Measurements from ENCODE around the gene ANKRD17.
"Not testable (repeated sequence)": the region's sequence is repeated elsewhere in the genome, so short reads cannot be mapped to it uniquely, and the experiment has no call there.

ANKRD17 gene

DNA sequence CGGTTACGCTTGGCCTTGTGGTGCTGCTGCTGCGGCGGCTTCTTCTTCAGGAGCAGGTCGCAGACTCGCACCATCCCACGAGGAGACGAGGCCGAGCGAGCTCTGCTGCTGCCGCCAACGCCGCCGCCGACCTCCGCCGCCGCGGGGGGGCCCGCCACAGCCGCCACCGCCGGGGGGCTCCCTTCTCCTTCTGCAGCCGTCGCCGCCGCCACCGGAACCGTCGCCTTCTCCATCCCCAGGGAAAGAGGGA lies 237 bp downstream of the ANKRD17 start:
- DNase-seq (ENCODE audit: low spot score in 2 of 2) = no peak
- in situ Hi-C loops (cut with MboI; ENCODE audit: low sequenced_read_pairs) = no loop called here
- no peaks in the 10 kb centered on the region for H3K9me3 ChIP-seq
- H3K4me3 ChIP-seq = peak overlapping the region; percentile 94
- H3K27me3 ChIP-seq (ENCODE audit: low read depth) = no peaks in the 10 kb centered on the region
- peaks cover 13% of the 10 kb centered on the region for H3K36me3 ChIP-seq (replicated peaks)
- H3K4me1 ChIP-seq = peaks cover 25% of the 10 kb centered on the region

DNA sequence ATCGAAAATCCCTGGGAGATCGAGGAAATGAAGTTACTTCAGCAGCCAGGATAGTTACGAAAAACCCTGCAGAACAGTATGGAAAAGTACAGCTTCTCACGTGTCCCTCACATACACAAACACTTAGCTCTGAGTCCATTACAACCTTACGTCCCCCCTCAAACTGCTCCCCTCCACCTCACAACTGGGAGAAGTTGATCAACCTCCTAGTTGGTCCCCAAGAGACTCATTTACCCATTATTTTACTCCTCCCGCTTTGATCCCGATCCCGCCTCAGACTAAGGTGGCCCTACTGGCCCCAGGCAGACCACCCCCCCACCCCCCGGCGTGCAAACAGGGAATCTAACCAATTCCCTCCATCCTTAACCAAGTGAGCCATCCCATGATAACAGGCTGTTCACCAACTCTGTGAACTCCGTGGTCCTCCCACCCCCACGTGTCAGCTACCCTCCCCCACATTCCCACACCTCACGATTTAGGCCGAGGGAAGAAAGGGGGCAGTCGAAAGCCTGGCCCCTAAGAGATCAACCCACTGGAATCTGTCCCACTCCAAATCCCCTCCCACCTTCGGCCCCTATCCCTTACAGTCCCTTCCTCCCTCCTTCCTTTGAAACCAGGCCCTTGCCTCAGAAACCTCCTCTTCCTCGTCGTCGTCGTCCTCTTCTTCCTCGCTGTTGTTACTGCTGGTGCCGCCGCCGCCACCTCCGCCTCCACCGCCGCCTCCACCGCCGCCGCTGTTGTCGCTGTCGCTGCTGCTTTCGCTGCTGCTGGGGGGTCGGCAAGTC lies 755 bp downstream of the ANKRD17 start:
- Histone ChIP-seq H3K4me1 (peaks cover 25% of the 10 kb centered on the region), H3K36me3 (replicated peaks) (peaks cover 18% of the 10 kb centered on the region)
- in situ Hi-C loops (cut with MboI; ENCODE audit: low sequenced_read_pairs) = no loop called here

DNA sequence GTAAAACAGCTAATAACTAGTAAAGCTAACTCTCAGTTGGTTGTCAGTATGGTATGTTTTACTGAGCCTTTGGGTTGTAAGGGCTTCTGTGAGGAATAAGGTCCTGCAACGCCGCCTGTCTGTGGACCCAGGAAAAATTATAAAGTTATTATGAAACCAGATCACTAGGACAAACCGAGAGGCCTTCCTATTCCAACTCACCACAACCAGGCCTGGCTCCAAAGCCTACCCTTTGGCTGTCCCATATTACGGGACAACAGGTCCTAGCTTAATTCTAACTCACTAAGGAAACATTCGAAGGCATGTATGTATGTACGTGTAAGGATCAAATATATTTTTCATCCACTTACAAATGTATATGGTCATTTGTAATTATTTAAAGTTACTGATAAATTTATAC lies 1.4 kb downstream of the ANKRD17 start:
- peak; percentile 84 to 86 for DNase-seq (ENCODE audit: low spot score in 2 of 2)
- H3K36me3 ChIP-seq (replicated peaks) = peaks cover 22% of the 10 kb centered on the region
- peaks cover 25% of the 10 kb centered on the region for H3K4me1 ChIP-seq
- peak overlapping the region; percentile 94 for H3K4me3 ChIP-seq
- H3K9me3 ChIP-seq = no peaks in the 10 kb centered on the region
- H3K27me3 ChIP-seq (ENCODE audit: low read depth) = no peaks in the 10 kb centered on the region
- in situ Hi-C loops (cut with MboI; ENCODE audit: low sequenced_read_pairs) = no loop called here

More for the DNA sequence above, 755 bp downstream of the ANKRD17 start:
- no peaks in the 10 kb centered on the region for H3K9me3 ChIP-seq
- H3K4me3 ChIP-seq = peak overlapping the region; percentile 94
- DNase-seq (ENCODE audit: low spot score in 2 of 2) = peak; percentile 45 to 68
- H3K27me3 ChIP-seq (ENCODE audit: low read depth) = no peaks in the 10 kb centered on the region

GRCh38 chr4:73255847-73256246 lies 2.8 kb downstream of the ANKRD17 start:
- in situ Hi-C loops (cut with MboI; ENCODE audit: low sequenced_read_pairs); H3K27me3 ChIP-seq (ENCODE audit: low read depth); H3K9me3 ChIP-seq; DNase-seq (ENCODE audit: low spot score in 2 of 2): not testable (repeated sequence)
- Histone ChIP-seq H3K4me1 (peaks cover 24% of the 10 kb centered on the region), H3K4me3 (peak overlapping the region; percentile 94; the same call in 1 of the 2 replicates), H3K36me3 (replicated peaks) (peaks cover 22% of the 10 kb centered on the region)

GRCh38 chr4:73252001-73252400 lies 6.6 kb downstream of the ANKRD17 start:
- no peaks in the 10 kb centered on the region for H3K9me3 ChIP-seq
- in situ Hi-C loops (cut with MboI; ENCODE audit: low sequenced_read_pairs) = no loop called here
- peaks cover 14% of the 10 kb centered on the region for H3K4me1 ChIP-seq
- no peak overlapping the region for H3K4me3 ChIP-seq
- no peaks in the 10 kb centered on the region for H3K27me3 ChIP-seq (ENCODE audit: low read depth)
- DNase-seq (ENCODE audit: low spot score in 2 of 2) = no peak
- peaks cover 21% of the 10 kb centered on the region for H3K36me3 ChIP-seq (replicated peaks)

DNA sequence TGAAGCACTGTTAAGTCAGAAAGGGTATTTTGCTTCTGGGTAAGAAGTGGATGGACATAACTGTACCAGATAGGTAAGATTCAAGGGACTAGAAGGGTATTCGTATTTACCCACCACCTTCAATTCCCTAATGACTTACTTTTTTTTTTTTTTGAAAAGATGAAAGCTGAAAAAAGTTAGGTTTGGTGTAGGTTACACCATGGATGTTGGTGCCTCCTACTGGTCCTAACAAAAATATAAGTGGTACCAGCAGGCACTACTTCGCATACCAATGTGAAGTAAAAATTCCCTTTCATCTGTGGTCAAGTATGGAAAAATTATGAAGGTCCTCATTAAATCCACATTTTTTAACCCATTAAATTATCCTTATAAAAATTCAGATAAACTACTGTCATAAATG lies 7.2 kb downstream of the ANKRD17 start:
- Histone ChIP-seq H3K9me3 (no peaks in the 10 kb centered on the region), H3K27me3 (ENCODE audit: low read depth) (no peaks in the 10 kb centered on the region), H3K36me3 (replicated peaks) (peaks cover 15% of the 10 kb centered on the region), H3K4me1 (peaks cover 9% of the 10 kb centered on the region), H3K4me3 (no peak overlapping the region)
- no peak for DNase-seq (ENCODE audit: low spot score in 2 of 2)
- in situ Hi-C loops (cut with MboI; ENCODE audit: low sequenced_read_pairs) = no loop called here

DNA sequence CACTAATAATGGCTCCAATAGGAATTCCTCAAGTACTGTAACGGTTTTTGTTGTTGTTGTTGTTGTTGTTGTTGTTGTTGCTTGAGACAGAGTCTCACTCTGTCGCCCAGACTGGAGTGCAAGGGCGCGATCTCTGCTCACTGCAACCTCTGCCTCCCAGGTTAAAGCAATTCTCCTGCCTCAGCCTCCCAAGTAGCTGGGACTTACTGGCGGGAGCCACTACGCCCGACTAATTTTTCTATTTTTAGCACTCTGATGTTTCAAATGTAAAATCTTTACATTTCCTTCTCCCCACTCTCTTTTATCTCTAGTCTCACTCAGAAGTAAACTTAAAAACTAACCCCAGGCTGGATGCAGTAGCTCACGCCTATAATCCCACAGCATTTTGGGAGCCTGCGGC lies 8.0 kb downstream of the ANKRD17 start:
- Histone ChIP-seq H3K9me3 (no peaks in the 10 kb centered on the region), H3K36me3 (replicated peaks) (peaks cover 10% of the 10 kb centered on the region), H3K4me3 (no peak overlapping the region), H3K27me3 (ENCODE audit: low read depth) (no peaks in the 10 kb centered on the region), H3K4me1 (peaks cover 4% of the 10 kb centered on the region; the same call in 1 of the 2 replicates)
- DNase-seq (ENCODE audit: low spot score in 2 of 2) = no peak
- in situ Hi-C loops (cut with MboI; ENCODE audit: low sequenced_read_pairs) = no loop called here

GRCh38 chr4:73248821-73249220 lies 9.8 kb downstream of the ANKRD17 start:
- DNase-seq (ENCODE audit: low spot score in 2 of 2) = no peak
- Histone ChIP-seq H3K27me3 (ENCODE audit: low read depth) (no peaks in the 10 kb centered on the region), H3K4me3 (no peak overlapping the region), H3K4me1 (no peaks in the 10 kb centered on the region), H3K9me3 (no peaks in the 10 kb centered on the region), H3K36me3 (replicated peaks) (peaks cover 16% of the 10 kb centered on the region)
- in situ Hi-C loops (cut with MboI; ENCODE audit: low sequenced_read_pairs) = no loop called here

- Histone ChIP-seq H3K36me3 (replicated peaks) (peaks cover 15% of the 10 kb centered on the region), H3K9me3 (no peaks in the 10 kb centered on the region), H3K4me1 (peaks cover 2% of the 10 kb centered on the region; the same call in 1 of the 2 replicates), H3K27me3 (ENCODE audit: low read depth) (no peaks in the 10 kb centered on the region), H3K4me3 (no peak overlapping the region)
- in situ Hi-C loops (cut with MboI; ENCODE audit: low sequenced_read_pairs) = no loop called here
- no peak for DNase-seq (ENCODE audit: low spot score in 2 of 2)
Observed at GRCh38 chr4:73248416-73248815, 10.2 kb downstream of the ANKRD17 start.

DNA sequence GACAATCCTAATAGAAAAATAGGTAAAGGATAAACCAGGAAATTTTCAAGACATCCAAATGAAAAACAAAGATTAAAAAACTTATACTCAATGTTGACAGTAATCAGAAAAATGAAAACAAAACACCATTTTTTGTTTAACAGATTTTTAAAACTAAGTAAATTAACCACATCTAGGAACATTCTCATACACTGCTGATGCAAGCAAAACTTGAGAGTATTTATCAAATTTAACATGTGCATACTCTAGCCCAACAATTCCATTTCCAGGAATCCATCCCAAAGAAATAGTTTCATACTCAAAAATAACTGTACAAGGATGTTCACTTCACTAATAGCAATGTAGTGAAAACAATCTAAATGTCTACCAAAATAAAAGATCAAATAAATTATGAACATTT lies 11.5 kb downstream of the ANKRD17 start:
- peaks cover 3% of the 10 kb centered on the region; the same call in 1 of the 2 replicates for H3K4me1 ChIP-seq
- H3K36me3 ChIP-seq (replicated peaks) = peaks cover 6% of the 10 kb centered on the region; the same call in 1 of the 2 replicates
- no peak overlapping the region for H3K4me3 ChIP-seq
- H3K9me3 ChIP-seq = no peaks in the 10 kb centered on the region
- H3K27me3 ChIP-seq (ENCODE audit: low read depth) = no peaks in the 10 kb centered on the region
- DNase-seq (ENCODE audit: low spot score in 2 of 2) = no peak
- in situ Hi-C loops (cut with MboI; ENCODE audit: low sequenced_read_pairs) = no loop called here

GRCh38 chr4:73245955-73246354 lies 12.6 kb downstream of the ANKRD17 start:
- in situ Hi-C loops (cut with MboI; ENCODE audit: low sequenced_read_pairs) = no loop called here

GRCh38 chr4:73244945-73245601 lies 13.5 kb downstream of the ANKRD17 start:
- Histone ChIP-seq H3K4me1 (peaks cover 3% of the 10 kb centered on the region; the same call in 1 of the 2 replicates), H3K27me3 (ENCODE audit: low read depth) (no peaks in the 10 kb centered on the region), H3K36me3 (replicated peaks) (peaks cover 6% of the 10 kb centered on the region; the same call in 1 of the 2 replicates), H3K9me3 (no peaks in the 10 kb centered on the region), H3K4me3 (no peak overlapping the region)
- no peak for DNase-seq (ENCODE audit: low spot score in 2 of 2)
- in situ Hi-C loops (cut with MboI; ENCODE audit: low sequenced_read_pairs) = no loop called here

More at GRCh38 chr4:73245955-73246354, 12.6 kb downstream of the ANKRD17 start:
- no peaks in the 10 kb centered on the region for H3K27me3 ChIP-seq (ENCODE audit: low read depth)
- DNase-seq (ENCODE audit: low spot score in 2 of 2) = no peak
- H3K36me3 ChIP-seq (replicated peaks) = peaks cover 6% of the 10 kb centered on the region; the same call in 1 of the 2 replicates
- H3K4me3 ChIP-seq = no peak overlapping the region
- H3K9me3 ChIP-seq = no peaks in the 10 kb centered on the region
- peaks cover 3% of the 10 kb centered on the region; the same call in 1 of the 2 replicates for H3K4me1 ChIP-seq

- H3K9me3 ChIP-seq = no peaks in the 10 kb centered on the region
- in situ Hi-C loops (cut with MboI; ENCODE audit: low sequenced_read_pairs) = no loop called here
- no peak overlapping the region for H3K4me3 ChIP-seq
- peak in 1 of 2 experiments; percentile 19 for DNase-seq (ENCODE audit: low spot score in 2 of 2)
- H3K36me3 ChIP-seq (replicated peaks) = peaks cover 5% of the 10 kb centered on the region
- H3K27me3 ChIP-seq (ENCODE audit: low read depth) = no peaks in the 10 kb centered on the region
- H3K4me1 ChIP-seq = peaks cover 21% of the 10 kb centered on the region
Observed at GRCh38 chr4:73237044-73237443, 21.6 kb downstream of the ANKRD17 start.

DNA sequence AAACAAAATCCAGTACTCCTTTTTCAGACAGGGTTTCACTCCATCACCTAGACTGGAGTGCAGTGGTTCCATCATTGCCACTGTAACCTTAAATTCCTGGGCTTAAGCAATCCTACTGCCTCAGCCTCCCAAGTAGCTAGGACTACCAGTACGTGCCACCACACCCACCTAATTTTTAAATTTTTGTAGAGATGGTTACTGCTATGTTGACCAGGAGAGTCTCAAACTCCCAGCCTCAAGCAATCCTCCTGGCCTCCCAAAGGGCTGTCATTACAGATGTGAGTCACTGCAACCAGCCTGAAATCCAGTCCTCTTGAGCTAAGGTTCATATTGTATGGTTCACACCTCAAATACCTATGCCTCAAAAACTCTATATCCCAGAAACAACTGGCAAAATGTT lies 22.4 kb downstream of the ANKRD17 start:
- in situ Hi-C loops (cut with MboI; ENCODE audit: low sequenced_read_pairs) = no loop called here
- peaks cover 21% of the 10 kb centered on the region for H3K4me1 ChIP-seq
- H3K9me3 ChIP-seq = no peaks in the 10 kb centered on the region
- no peak overlapping the region for H3K4me3 ChIP-seq
- peaks cover 5% of the 10 kb centered on the region for H3K36me3 ChIP-seq (replicated peaks)
- H3K27me3 ChIP-seq (ENCODE audit: low read depth) = no peaks in the 10 kb centered on the region
- DNase-seq (ENCODE audit: low spot score in 2 of 2) = no peak
